HG03469 (cell line): Measurements from ENCODE around the gene CLPTM1L.
"Not testable (repeated sequence)": the region's sequence is repeated elsewhere in the genome, so short reads cannot be mapped to it uniquely, and the experiment has no call there.

Experiments used
- ATAC-seq: cut with Tn5 transposase; IDR thresholded peaks from one replicate; pipeline ENCODE4 v1.9.1; 2021; ENCODE audit warnings: mild to moderate bottlenecking, moderate library complexity, moderate number of reproducible peaks; ENCODE audit not compliant: unreplicated experiment

CLPTM1L gene

GRCh38 chr5:1360861-1361260 lies 16.0 kb upstream of the CLPTM1L start:
- no peak for ATAC-seq

GRCh38 chr5:1360367-1360766 lies 15.5 kb upstream of the CLPTM1L start:
- not testable (repeated sequence) for ATAC-seq

- no peak for ATAC-seq
Observed at GRCh38 chr5:1359713-1360112, 14.8 kb upstream of the CLPTM1L start.

- ATAC-seq: no peak
Observed at GRCh38 chr5:1359031-1359645, 14.2 kb upstream of the CLPTM1L start.

- ATAC-seq: no peak
Observed at GRCh38 chr5:1358726-1359025, 13.8 kb upstream of the CLPTM1L start.

GRCh38 chr5:1357946-1358725 lies 13.2 kb upstream of the CLPTM1L start:
- no peak for ATAC-seq

- ATAC-seq: no peak
Observed at GRCh38 chr5:1356873-1357787, 12.2 kb upstream of the CLPTM1L start.

GRCh38 chr5:1354576-1354975 lies 9.7 kb upstream of the CLPTM1L start:
- ATAC-seq: no peak

GRCh38 chr5:1352231-1353219 lies 7.6 kb upstream of the CLPTM1L start:
- no peak for ATAC-seq

GRCh38 chr5:1351156-1351555 lies 6.3 kb upstream of the CLPTM1L start:
- no peak for ATAC-seq

GRCh38 chr5:1349246-1349645 lies 4.3 kb upstream of the CLPTM1L start:
- no peak for ATAC-seq

- ATAC-seq: no peak
Observed at GRCh38 chr5:1348986-1349245, 4.0 kb upstream of the CLPTM1L start.

GRCh38 chr5:1347571-1347970 lies 2.7 kb upstream of the CLPTM1L start:
- no peak for ATAC-seq

GRCh38 chr5:1346627-1347440 lies 1.9 kb upstream of the CLPTM1L start:
- ATAC-seq: no peak

- ATAC-seq: no peak
Observed at GRCh38 chr5:1345876-1346626, 1.2 kb upstream of the CLPTM1L start.

GRCh38 chr5:1343931-1344901 lies 683 bp downstream of the CLPTM1L start:
- no peak for ATAC-seq

GRCh38 chr5:1343315-1343751 lies 1.6 kb downstream of the CLPTM1L start:
- no peak for ATAC-seq

- not testable (repeated sequence) for ATAC-seq
Observed at GRCh38 chr5:1342711-1343110, 2.2 kb downstream of the CLPTM1L start.
